ENCODE results near the gene OR2A5. TPM values are rescaled to one million over a fixed set of nuclear protein-coding genes. Genes with fewer than 3 reads are reported as not detected.

Gene OR2A5, protein sequence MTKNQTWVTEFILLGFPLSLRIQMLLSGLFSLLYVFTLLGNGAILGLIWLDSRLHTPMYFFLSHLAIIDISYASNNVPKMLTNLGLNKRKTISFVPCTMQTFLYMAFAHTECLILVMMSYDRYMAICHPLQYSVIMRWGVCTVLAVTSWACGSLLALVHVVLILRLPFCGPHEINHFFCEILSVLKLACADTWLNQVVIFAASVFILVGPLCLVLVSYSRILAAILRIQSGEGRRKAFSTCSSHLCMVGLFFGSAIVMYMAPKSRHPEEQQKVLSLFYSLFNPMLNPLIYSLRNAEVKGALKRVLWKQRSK
- not detected for total RNA-seq
- not detected for polyA plus RNA-seq

DNA sequence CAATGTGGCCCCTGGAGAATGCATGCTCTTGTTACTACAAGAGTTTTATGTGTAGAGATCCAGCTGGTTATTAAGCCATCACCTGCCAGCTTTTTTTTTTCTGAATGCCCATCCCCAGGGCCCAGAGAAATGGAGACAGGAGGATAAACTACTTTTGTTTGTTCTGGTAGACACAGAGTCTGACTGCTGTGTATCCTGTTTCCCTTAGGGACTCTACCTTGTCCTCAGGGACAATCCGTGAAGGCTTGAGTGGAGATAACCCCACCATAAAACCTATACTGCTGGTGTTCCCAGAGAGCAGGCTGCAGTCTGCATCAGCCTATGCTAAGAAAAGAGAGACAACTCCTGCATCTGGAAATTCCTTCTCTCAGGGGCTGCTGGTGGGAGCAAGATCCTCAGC is at the start of gene OR2A5:
Gene OR2A5 (plus strand): TSS at position 301 of the 400 bp plus-strand sequence. CDS start 1,454 bp downstream, outside the sequence.
- H3K36me3 ChIP-seq: no peaks in the 10 kb centered on the region
- WGBS, 2 donors: 28 to 65% methylated on average over 1 of the region's 1 CpG

DNA sequence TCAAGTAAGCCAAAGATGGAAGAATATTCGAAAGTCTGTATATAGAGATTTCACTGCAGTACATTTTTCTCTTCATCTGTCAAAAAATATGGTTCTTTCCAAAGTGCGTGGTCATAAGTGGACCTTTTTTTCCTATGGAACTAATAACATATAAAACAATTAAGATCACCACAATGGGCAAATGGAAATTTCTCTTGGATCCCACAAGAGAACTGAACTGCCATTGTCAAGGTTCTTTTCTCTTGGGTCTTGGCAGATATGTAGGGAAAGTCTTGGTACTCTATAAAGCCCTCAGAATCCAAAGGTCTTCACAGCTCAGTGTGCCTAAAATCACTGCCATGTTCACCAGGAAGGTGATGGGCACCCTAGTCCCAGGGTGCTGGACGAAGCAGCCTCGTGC is 48.7 kb upstream of the OR2A5 start, which contains the start of gene OR6B1:
Gene OR6B1 (plus strand): TSS at position 301 of the 400 bp plus-strand sequence. CDS start 3,677 bp downstream, outside the sequence.
- Histone ChIP-seq H3K9me3 (no peaks in the 10 kb centered on the region), H3K4me1 (no peaks in the 10 kb centered on the region), H3K27ac (no peak within 1 kb of the TSS), H3K36me3 (no peaks in the 10 kb centered on the region), H3K27me3 (no peaks in the 10 kb centered on the region), H3K4me3 (no peak within 1 kb of the TSS)
- TF ChIP-seq POLR2A (IDR thresholded peaks at IDR 0.05): no peak
- no peak for TF ChIP-seq POLR2AphosphoS5 (IDR thresholded peaks at IDR 0.05)
- no peak for TF ChIP-seq EP300 (IDR thresholded peaks at IDR 0.05)
- TF ChIP-seq, protein P1, sequence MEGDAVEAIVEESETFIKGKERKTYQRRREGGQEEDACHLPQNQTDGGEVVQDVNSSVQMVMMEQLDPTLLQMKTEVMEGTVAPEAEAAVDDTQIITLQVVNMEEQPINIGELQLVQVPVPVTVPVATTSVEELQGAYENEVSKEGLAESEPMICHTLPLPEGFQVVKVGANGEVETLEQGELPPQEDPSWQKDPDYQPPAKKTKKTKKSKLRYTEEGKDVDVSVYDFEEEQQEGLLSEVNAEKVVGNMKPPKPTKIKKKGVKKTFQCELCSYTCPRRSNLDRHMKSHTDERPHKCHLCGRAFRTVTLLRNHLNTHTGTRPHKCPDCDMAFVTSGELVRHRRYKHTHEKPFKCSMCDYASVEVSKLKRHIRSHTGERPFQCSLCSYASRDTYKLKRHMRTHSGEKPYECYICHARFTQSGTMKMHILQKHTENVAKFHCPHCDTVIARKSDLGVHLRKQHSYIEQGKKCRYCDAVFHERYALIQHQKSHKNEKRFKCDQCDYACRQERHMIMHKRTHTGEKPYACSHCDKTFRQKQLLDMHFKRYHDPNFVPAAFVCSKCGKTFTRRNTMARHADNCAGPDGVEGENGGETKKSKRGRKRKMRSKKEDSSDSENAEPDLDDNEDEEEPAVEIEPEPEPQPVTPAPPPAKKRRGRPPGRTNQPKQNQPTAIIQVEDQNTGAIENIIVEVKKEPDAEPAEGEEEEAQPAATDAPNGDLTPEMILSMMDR (IDR thresholded peaks at IDR 0.05): no peak
- intact Hi-C loops (cut with DNase I): no loop called here
- DNase-seq: no peak
- 85 to 88% methylated on average over 4 of the region's 4 CpGs for WGBS, 2 donors

More for the DNA sequence above, at the start of gene OR2A5:
- H3K9me3 ChIP-seq: no peaks in the 10 kb centered on the region
- no peak within 1 kb of the TSS for H3K27ac ChIP-seq
- intact Hi-C loops (cut with DNase I): no loop called here
- H3K4me3 ChIP-seq: no peak within 1 kb of the TSS
- TF ChIP-seq POLR2AphosphoS5 (IDR thresholded peaks at IDR 0.05) (no peak), POLR2A (IDR thresholded peaks at IDR 0.05) (no peak), EP300 (IDR thresholded peaks at IDR 0.05) (no peak)
- TF ChIP-seq, protein P1 (IDR thresholded peaks at IDR 0.05): no peak
- no peaks in the 10 kb centered on the region for H3K27me3 ChIP-seq
- H3K4me1 ChIP-seq: no peaks in the 10 kb centered on the region
- DNase-seq: no peak

DNA sequence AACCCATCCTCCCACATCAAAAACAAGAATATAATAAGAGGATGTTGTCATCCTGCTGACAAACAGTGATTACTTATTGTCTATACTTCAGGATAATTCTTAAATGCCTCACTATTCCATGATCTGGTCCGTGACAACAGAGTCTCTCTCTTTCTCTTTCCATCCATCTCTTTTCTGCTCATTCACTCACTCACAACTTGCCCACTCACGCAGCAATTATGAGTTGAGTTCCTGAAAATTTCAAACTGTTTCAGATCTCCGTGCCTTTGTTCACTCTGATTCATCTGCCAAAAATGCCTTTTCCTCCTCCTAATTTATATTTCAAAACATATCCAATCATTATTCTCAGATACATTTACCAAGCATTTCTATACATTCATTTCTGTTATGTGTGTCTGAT is 47.2 kb upstream of the OR2A5 start:
- no peak overlapping the region for H3K4me3 ChIP-seq
- 73 to 80% methylated on average over 3 of the region's 3 CpGs for WGBS, 2 donors
- intact Hi-C loops (cut with DNase I): no loop called here
- no peak overlapping the region for H3K27ac ChIP-seq
- no peak for DNase-seq
- no peaks in the 10 kb centered on the region for H3K27me3 ChIP-seq
- TF ChIP-seq POLR2A (IDR thresholded peaks at IDR 0.05): no peak
- TF ChIP-seq EP300 (IDR thresholded peaks at IDR 0.05): no peak
- no peak for TF ChIP-seq POLR2AphosphoS5 (IDR thresholded peaks at IDR 0.05)
- TF ChIP-seq, protein P1 (IDR thresholded peaks at IDR 0.05): no peak
- H3K4me1 ChIP-seq: no peaks in the 10 kb centered on the region
- H3K9me3 ChIP-seq: no peaks in the 10 kb centered on the region
- no peaks in the 10 kb centered on the region for H3K36me3 ChIP-seq

DNA sequence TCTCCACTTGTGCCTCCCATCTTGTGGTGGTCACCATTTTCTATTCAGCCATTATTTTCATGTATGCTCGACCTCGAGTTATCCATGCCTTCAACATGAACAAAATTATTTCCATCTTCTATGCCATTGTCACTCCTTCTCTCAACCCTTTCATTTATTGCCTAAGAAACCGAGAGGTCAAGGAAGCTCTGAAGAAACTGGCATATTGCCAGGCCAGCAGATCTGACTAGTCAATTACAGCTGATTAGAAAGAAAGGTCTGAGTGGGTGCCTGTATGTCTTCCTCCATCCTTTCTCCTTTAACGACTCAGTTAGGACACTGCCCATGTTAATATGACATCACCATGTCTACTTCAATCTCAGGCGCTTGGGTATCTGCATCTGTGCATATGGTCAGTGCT is 44.0 kb upstream of the OR2A5 start:
- peaks cover 0 to 8% (median 0%) of the 10 kb centered on the region in 4 donors for H3K9me3 ChIP-seq
- 79 to 81% methylated on average over 5 of the region's 5 CpGs for WGBS, 2 donors
- H3K4me1 ChIP-seq: no peaks in the 10 kb centered on the region
- no peaks in the 10 kb centered on the region for H3K36me3 ChIP-seq
- no peak overlapping the region for H3K27ac ChIP-seq
- H3K4me3 ChIP-seq: no peak overlapping the region
- no peak for DNase-seq
- no peaks in the 10 kb centered on the region for H3K27me3 ChIP-seq
- intact Hi-C loops (cut with DNase I): no loop called here
- TF ChIP-seq, protein P1 (IDR thresholded peaks at IDR 0.05): no peak
